Measurements from ENCODE around the gene EBI3.
A peak's percentile ranks its signal among the peaks of the same experiment; 100 is the strongest.

EBI3 gene

DNA sequence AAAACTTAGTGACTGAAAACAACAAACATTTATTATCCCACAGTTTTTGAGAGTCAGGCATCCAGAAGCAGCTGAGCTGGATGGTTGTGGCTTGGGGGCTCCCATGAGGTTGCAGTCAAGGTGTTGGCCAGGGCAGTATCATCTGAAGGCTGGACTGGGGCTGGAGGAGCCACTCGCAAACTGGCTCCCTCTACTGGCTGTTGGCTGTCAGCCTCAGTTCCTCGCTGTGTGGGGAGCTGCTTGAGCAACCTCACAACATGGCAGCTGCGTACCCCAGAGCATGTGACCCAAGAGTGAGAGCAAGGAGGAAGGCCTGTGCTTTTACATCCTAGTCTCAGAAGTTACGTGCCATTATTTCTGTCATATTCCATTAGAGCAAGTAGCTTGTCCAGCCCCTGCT lies 27.2 kb downstream of the EBI3 start:
- no peak overlapping the region for H3K4me3 Mint-ChIP-seq
- no peaks in the 10 kb centered on the region for H3K4me1 Mint-ChIP-seq
- peaks cover 5% of the 10 kb centered on the region for H3K27me3 Mint-ChIP-seq (ENCODE audit: low read depth, poor library complexity)
- H3K9me3 Mint-ChIP-seq, result peaks cover 24% of the 10 kb centered on the region
- H3K36me3 Mint-ChIP-seq (ENCODE audit: low read depth), result peaks cover 72% of the 10 kb centered on the region
- TF ChIP-seq, protein P1, sequence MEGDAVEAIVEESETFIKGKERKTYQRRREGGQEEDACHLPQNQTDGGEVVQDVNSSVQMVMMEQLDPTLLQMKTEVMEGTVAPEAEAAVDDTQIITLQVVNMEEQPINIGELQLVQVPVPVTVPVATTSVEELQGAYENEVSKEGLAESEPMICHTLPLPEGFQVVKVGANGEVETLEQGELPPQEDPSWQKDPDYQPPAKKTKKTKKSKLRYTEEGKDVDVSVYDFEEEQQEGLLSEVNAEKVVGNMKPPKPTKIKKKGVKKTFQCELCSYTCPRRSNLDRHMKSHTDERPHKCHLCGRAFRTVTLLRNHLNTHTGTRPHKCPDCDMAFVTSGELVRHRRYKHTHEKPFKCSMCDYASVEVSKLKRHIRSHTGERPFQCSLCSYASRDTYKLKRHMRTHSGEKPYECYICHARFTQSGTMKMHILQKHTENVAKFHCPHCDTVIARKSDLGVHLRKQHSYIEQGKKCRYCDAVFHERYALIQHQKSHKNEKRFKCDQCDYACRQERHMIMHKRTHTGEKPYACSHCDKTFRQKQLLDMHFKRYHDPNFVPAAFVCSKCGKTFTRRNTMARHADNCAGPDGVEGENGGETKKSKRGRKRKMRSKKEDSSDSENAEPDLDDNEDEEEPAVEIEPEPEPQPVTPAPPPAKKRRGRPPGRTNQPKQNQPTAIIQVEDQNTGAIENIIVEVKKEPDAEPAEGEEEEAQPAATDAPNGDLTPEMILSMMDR (IDR thresholded peaks at IDR 0.05), result no peak
- no peak for DNase-seq
- no peak overlapping the region for H3K27ac Mint-ChIP-seq

DNA sequence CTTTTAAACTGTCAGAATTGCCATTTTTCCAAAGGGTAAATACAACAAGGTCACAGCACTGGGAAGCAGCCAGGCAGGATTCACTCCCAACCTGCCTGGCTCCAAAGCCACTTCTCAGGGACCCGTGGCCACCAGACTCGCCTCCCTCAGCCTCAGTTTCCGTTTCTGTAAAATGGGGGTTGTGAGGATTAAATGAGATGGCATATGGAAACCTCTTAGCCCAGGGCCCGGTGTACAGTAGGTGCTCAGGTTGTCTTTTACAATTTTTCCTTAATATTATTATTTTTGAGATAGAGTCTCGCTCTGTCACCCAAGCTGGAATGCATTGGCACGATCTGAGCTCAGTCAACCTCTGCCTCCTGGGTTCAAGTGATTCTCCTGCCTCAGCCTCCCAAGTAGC lies 27.7 kb downstream of the EBI3 start:
- Mint-ChIP-seq H3K36me3 (ENCODE audit: low read depth) (peaks cover 68% of the 10 kb centered on the region), H3K9me3 (peaks cover 24% of the 10 kb centered on the region), H3K27ac (no peak overlapping the region)

DNA sequence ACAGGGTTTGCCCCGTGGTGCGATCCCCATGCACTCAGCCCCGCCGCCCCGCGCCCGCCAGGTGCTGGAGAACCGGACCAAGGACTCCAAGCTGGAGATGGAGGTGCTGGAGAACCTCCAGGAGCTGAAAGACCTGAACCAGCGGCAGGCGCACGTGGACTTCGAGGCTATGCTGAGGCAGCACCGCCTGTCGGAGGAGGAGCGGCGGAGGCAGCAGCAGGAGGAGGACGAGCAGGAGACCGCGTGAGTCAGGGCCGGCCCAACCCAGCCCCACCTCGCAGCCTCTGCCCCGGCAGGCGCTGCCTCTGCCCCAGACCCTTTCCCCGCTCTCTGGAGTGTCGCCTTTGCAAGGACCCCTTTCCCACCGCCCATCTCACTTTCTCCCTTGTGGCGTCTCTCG lies 28.9 kb downstream of the EBI3 start:
- Mint-ChIP-seq H3K4me1 (no peaks in the 10 kb centered on the region), H3K4me3 (no peak overlapping the region), H3K9me3 (peaks cover 17% of the 10 kb centered on the region), H3K27me3 (ENCODE audit: low read depth, poor library complexity) (no peaks in the 10 kb centered on the region), H3K27ac (no peak overlapping the region), H3K36me3 (ENCODE audit: low read depth) (peaks cover 56% of the 10 kb centered on the region)
- no peak for DNase-seq
- TF ChIP-seq, protein P1 (IDR thresholded peaks at IDR 0.05), result no peak

More for the DNA sequence above, 27.7 kb downstream of the EBI3 start:
- TF ChIP-seq, protein P1 (IDR thresholded peaks at IDR 0.05), result no peak
- no peak for DNase-seq
- H3K4me1 Mint-ChIP-seq, result no peaks in the 10 kb centered on the region
- H3K4me3 Mint-ChIP-seq, result no peak overlapping the region
- peaks cover 5% of the 10 kb centered on the region for H3K27me3 Mint-ChIP-seq (ENCODE audit: low read depth, poor library complexity)

DNA sequence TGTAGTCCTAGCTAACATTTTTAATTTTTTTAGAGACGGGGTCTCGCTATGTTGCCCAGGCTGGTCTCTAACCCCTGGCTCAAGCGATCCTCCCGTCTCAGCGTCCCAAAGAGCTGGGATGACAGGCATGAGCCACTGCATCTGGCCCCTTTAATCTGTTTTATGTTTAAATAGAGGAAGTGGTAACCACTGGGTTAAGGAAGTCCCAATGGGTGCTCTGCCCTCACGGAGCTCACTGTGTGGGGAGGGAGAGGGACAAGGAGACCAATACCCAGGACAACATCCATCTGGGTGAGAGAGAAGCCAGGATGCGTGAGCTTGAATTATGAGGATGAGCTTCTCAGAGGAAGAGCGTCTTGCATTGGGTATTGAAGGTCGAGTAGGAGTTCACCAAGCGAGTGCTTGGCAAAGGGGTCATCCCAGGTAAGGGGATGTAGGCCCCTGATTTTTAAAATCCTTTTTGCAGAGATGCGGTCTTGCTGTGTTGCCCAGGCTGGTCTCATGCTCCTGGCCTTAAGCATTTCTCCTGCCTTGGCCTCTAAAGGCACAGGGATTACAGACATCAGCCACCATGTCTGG lies 31.4 kb downstream of the EBI3 start:
- H3K27me3 Mint-ChIP-seq (ENCODE audit: low read depth, poor library complexity), result no peaks in the 10 kb centered on the region
- no peak for DNase-seq
- TF ChIP-seq, protein P1 (IDR thresholded peaks at IDR 0.05), result no peak
- H3K27ac Mint-ChIP-seq, result peak overlapping the region; percentile 69
- H3K36me3 Mint-ChIP-seq (ENCODE audit: low read depth), result peaks cover 39% of the 10 kb centered on the region
- no peaks in the 10 kb centered on the region for H3K4me1 Mint-ChIP-seq
- no peaks in the 10 kb centered on the region for H3K9me3 Mint-ChIP-seq
- no peak overlapping the region for H3K4me3 Mint-ChIP-seq

DNA sequence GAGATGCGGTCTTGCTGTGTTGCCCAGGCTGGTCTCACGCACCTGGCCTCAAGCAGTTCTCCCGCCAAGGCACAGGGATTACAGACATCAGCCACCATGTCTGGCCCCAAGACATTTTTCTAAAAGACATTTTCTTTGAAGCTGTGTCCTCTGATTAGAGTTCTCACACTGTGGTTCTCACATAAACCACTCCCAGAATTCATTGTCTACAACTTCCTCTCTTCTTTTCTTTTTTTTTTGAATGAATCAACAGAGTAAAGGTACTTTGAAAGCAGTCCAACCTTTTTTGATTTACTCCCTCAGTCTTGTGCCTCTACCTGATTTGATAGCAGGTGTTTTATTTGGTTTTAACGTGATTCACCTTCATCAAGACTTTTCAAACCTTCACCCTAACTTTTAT lies 35.5 kb downstream of the EBI3 start:
- TF ChIP-seq, protein P1 (IDR thresholded peaks at IDR 0.05), result no peak
- H3K36me3 Mint-ChIP-seq (ENCODE audit: low read depth), result peaks cover 38% of the 10 kb centered on the region
- no peaks in the 10 kb centered on the region for H3K9me3 Mint-ChIP-seq
- H3K27ac Mint-ChIP-seq, result peak overlapping the region; percentile 84
- no peaks in the 10 kb centered on the region for H3K27me3 Mint-ChIP-seq (ENCODE audit: low read depth, poor library complexity)
- DNase-seq, result no peak
- H3K4me1 Mint-ChIP-seq, result no peaks in the 10 kb centered on the region
- no peak overlapping the region for H3K4me3 Mint-ChIP-seq

DNA sequence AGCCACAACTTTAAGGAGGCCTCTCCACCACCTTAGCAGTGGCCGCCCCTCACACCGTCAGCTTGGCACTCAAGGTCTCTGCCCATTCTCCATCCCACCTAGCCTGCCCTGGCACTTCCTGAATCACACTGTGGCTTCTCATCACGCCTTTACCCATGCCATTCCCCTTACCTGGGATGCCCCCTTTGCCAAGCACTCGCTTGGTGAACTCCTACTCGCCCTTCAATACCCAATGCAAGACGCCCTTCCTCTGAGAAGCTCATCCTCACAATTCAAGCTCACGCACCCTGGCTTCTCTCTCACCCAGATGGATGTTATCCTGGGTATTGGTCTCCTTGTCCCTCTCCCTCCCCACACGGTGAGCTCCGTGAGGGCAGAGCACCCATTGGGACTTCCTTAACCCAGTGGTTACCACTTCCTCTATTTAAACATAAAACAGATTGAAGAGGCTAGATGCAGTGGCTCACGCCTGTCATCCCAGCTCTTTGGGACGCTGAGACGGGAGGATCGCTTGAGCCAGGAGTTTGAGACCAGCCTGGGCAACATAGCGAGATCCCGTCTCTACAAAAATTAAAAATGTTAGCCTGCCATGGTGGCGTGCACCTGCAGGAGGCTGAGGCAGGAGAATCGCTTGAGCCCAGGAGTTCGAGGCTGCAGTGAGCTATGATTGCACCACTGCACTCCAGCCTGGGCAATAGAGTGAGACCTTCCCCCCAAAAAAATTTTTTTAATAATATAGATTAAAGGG lies 37.1 kb downstream of the EBI3 start:
- Mint-ChIP-seq H3K4me3 (no peak overlapping the region), H3K27ac (peak overlapping the region; percentile 83), H3K36me3 (ENCODE audit: low read depth) (peaks cover 31% of the 10 kb centered on the region), H3K4me1 (no peaks in the 10 kb centered on the region), H3K9me3 (no peaks in the 10 kb centered on the region), H3K27me3 (ENCODE audit: low read depth, poor library complexity) (no peaks in the 10 kb centered on the region)
- TF ChIP-seq, protein P1 (IDR thresholded peaks at IDR 0.05), result no peak
- DNase-seq, result no peak

All from nephron progenitor cell (in vitro differentiated cells).